DMS 273 treated with DMSO at 0.1 percent for 48 hours (cell line): ENCODE data around the gene CDX2.
"Not testable (repeated sequence)": the region's sequence is repeated elsewhere in the genome, so short reads cannot be mapped to it uniquely, and the experiment has no call there.

Source experiments
- DNase-seq: peaks from one replicate; lab custom pipeline; 2025; lab: John Stamatoyannopoulos, UW

The CDX2 gene

DNA sequence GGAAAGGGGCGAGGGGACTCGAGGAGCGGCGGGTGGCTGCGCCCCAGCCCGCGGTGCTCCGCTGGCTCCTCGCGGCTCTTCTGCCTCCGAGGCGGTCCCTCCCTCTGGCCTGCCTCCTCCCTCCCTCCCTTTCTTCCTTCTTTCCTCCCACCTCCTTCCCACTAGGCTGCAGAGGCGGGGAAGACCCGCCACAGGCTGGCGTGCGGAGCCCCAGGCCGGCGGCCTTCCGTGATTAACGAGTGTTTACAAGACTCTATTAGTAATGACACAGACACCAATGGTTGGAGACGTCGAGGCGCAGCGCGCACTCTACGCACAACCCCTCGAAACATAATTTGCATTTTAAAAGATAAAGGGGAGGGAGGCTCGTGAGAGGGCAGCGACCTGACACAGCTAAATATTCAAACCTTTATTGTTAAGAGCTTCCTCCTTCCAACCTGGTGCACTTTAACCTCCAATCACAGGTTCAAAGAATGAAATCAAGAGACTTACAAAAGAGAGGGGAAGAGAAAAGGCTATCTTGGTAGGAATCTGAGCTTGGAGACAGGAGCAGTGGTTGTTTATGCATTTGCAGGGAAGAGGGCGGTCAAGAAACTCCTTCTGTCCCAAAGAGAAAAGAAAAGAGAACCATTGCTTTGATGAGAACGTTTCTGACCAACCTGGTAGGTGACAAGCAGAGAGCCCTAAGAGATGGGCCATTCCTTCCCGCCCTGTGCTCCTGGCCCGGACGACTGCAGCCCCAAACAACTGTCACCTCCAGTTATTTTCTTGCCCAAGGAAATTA is at the start of gene CDX2:
Gene CDX2, minus strand, starts transcription at position 234 of the 784 bp plus-strand sequence. CDS start 309 bp downstream, outside the sequence.
- DNase-seq = no peak

- DNase-seq = no peak
Measured at GRCh38 chr13:28014301-28014700, 45.2 kb upstream of the CDX2 start.

GRCh38 chr13:28013482-28013881 is 44.4 kb upstream of the CDX2 start:
- no peak for DNase-seq

- no peak for DNase-seq
Measured at GRCh38 chr13:28012896-28013295, 43.8 kb upstream of the CDX2 start.

DNA sequence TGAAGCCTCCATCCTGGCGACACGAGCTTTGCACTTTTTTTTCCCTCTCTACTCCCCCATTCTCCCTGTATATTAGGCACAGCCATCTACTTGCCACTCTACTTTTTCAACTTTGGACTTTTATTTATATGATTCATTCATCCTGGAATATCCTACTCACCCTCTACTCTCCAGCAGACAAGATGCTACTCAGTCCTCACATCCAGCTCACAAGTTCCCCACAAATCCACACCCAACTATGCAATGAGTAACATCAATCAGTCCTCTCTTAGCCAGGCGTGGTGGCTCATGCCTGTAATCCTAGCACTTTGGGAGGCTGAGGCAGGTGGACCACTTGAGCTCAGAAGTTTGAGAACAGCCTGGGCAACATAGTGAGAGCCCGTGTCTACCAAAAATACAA is 43.3 kb upstream of the CDX2 start:
- no peak for DNase-seq

- no peak for DNase-seq
Measured at GRCh38 chr13:28010046-28010445, 40.9 kb upstream of the CDX2 start.

GRCh38 chr13:28005016-28005415 is 35.9 kb upstream of the CDX2 start:
- DNase-seq = not testable (repeated sequence)

DNA sequence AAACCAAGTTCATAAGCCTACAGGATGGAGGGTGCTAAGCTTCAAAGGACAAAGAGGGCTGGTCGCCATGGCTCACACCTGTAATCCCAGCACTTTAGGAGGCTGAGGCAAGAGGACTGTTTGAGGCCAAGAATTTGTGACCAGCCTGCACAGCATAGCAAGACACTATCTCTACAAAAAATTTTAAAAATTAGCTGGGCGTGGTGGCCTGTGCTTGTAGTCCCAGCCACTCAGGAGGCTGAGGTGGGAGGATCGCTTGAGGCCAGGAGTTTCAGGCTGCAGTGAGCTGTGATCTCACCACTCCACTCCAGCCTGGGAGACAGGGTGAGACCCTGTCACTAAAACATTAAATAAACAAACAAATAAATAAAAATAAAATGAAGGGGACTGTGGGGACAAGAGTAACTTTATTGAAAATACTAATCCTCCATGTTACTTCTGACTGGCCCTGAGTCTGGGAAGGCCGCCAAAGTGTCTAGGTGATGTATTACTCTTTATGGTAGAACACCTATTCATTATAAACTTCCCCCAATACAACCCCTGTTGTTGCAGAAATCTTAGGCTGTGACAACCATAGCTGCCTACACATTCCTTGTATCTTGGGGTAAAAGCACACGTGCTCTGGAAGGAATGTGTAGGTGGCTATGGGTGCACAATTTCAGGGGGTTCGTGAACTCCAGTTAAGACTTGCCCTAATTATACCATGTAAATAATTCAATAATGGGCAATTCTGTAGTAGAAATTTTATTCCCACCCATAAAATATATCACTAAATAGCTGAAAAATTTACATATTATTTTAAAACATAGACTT is 34.0 kb upstream of the CDX2 start:
- no peak for DNase-seq

GRCh38 chr13:28001837-28002473 is 32.8 kb upstream of the CDX2 start:
- no peak for DNase-seq

- DNase-seq = no peak
Measured at GRCh38 chr13:28001049-28001448, 31.9 kb upstream of the CDX2 start.

DNA sequence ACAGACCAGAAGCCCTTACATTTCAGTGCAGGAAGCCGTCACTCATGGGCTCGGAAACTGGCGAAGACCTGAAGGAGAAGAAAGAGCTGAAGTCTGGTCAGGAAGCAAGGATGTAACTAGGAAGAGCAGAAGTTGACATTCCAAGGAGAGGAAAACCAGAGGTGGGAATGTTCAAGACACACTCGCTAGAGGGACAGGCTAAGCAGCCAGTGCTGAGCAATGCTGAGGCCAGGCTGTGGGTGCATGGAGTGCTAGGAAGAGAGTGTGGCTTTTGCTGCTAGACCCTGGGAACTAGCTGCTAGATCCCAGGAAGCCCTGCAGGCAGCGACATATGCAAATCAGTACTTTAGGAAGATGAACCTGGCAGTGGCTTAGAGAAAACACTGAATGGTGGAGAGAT is 31.5 kb upstream of the CDX2 start:
- no peak for DNase-seq

DNA sequence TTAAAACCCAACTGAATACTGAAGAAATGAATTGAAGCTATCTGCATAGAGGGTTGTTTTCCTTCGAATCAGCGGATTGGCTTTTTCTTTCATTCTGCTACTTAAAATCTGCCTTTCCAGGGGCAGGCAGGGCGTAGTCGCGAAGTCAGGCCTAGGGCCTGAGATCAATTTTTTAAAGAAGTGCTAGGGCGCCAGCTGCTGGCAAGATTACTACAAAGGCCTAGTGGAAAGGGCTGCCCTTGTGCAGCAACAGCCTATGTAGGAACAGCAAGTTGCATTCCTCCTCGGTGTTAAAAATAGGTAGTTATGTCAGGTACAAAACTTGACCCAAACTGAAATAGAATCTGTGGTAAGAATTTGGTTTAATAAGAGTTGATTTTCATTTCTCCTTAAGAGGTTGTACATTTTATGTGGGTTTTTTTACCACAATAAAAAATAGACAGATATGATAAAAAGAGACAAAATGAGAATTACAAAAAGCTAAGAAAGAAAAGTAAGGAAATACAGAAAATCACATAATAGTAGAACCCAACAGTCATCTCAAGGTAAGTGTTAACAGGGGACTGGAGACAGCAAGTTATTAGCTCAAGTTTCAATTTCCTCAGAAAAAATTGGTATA is 28.9 kb upstream of the CDX2 start:
- DNase-seq = no peak

DNA sequence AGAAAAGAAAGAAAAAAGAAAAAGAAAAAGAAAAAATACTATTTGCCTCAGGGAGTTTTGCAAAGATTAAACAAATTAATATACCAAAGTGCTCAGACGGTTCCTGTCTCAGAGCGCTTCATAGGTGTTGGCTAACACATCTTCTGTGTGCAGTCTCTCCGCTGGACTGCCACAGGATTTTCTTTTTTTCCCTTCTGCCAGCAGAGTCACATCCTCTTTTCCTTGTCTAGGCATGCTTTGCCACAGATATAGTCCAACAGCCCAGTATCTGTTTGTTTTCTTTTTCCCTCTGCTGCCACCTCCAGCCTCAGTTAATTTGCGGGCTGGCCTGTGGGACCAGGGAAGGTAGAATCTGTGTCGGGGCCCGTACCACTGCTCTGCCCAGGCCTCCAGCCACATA is 22.8 kb upstream of the CDX2 start:
- DNase-seq = no peak

GRCh38 chr13:27988520-27988919 is 19.4 kb upstream of the CDX2 start, which contains the start of gene URAD:
Gene URAD (minus strand): TSS chr13:27988693. CDS start chr13:27988637, 56 bp downstream.
- no peak for DNase-seq

- DNase-seq = no peak
Measured at GRCh38 chr13:27985600-27985999, 16.5 kb upstream of the CDX2 start.

- DNase-seq = no peak
Measured at GRCh38 chr13:27982361-27982760, 13.2 kb upstream of the CDX2 start.

- no peak for DNase-seq
Measured at GRCh38 chr13:27981006-27981708, 12.0 kb upstream of the CDX2 start.

- no peak for DNase-seq
Measured at GRCh38 chr13:27980280-27980998, 11.3 kb upstream of the CDX2 start.

GRCh38 chr13:27979765-27980279 is 10.7 kb upstream of the CDX2 start:
- no peak for DNase-seq

GRCh38 chr13:27979001-27979643 is 10.0 kb upstream of the CDX2 start:
- no peak for DNase-seq
